Ishikawa (cell line): ENCODE data around the gene ST3GAL3.

Source experiments
- RAD21 ChIP-seq: IDR thresholded peaks from 2 replicates; pipeline ENCODE4 v1.6.1; 2012; ENCODE audit warnings: low read depth
- REST ChIP-seq: IDR thresholded peaks from 2 replicates; pipeline ENCODE4 v1.6.1; 2012; ENCODE audit warnings: low read depth, mild to moderate bottlenecking
- TCF12 ChIP-seq: IDR thresholded peaks from 2 replicates; pipeline ENCODE4 v1.6.1; 2012; ENCODE audit warnings: low read depth
- ZBTB7A ChIP-seq: IDR thresholded peaks from 2 replicates; pipeline ENCODE4 v1.6.1; 2012; ENCODE audit warnings: low read depth

- TF ChIP-seq ZBTB7A (no peak), REST (no peak), RAD21 (no peak), TCF12 (no peak)
Observed at GRCh38 chr1:43924516-43924915, 217.2 kb downstream of the ST3GAL3 start.
